ENCODE results near the gene AMMECR1.

Gene AMMECR1

GRCh38 chrX:110180176-110180927 lies 137.5 kb downstream of the AMMECR1 start:
- H3K4me1 ChIP-seq (ENCODE audit: low read depth, poor library complexity, severe bottlenecking), result no peaks in the 10 kb centered on the region
- H3K27ac ChIP-seq, result no peak overlapping the region
- H2AFZ ChIP-seq (ENCODE audit: low read depth), result no peak overlapping the region
- no peaks in the 10 kb centered on the region for H3K27me3 ChIP-seq (ENCODE audit: insufficient read depth, low read depth)
- no peak overlapping the region for H3K4me3 ChIP-seq (IDR thresholded peaks at IDR 0.05; ENCODE audit: insufficient read depth, low read depth, low read length)
- H3K4me2 ChIP-seq, result no peak overlapping the region
- H3K79me2 ChIP-seq (ENCODE audit: insufficient read depth, low read depth), result no peaks in the 10 kb centered on the region
- H3K36me3 ChIP-seq (ENCODE audit: insufficient read depth), result no peaks in the 10 kb centered on the region
- TF ChIP-seq CTCF (conservative IDR thresholded peaks at IDR 0.05; ENCODE audit: low read depth, low read length), result no peak
- no peaks in the 10 kb centered on the region for H4K20me1 ChIP-seq (ENCODE audit: insufficient read depth)
- H3K9ac ChIP-seq, result no peak overlapping the region

GRCh38 chrX:110178179-110178865 lies 139.6 kb downstream of the AMMECR1 start:
- Histone ChIP-seq H3K27ac (no peak overlapping the region), H3K9ac (no peak overlapping the region), H3K4me1 (ENCODE audit: low read depth, poor library complexity, severe bottlenecking) (no peaks in the 10 kb centered on the region), H3K36me3 (ENCODE audit: insufficient read depth) (no peaks in the 10 kb centered on the region), H4K20me1 (ENCODE audit: insufficient read depth) (no peaks in the 10 kb centered on the region), H3K79me2 (ENCODE audit: insufficient read depth, low read depth) (no peaks in the 10 kb centered on the region), H3K4me3 (IDR thresholded peaks at IDR 0.05; ENCODE audit: insufficient read depth, low read depth, low read length) (no peak overlapping the region), H3K27me3 (ENCODE audit: insufficient read depth, low read depth) (no peaks in the 10 kb centered on the region), H3K4me2 (no peak overlapping the region), H2AFZ (ENCODE audit: low read depth) (no peak overlapping the region)
- no peak for TF ChIP-seq CTCF (conservative IDR thresholded peaks at IDR 0.05; ENCODE audit: low read depth, low read length)

GRCh38 chrX:110175696-110176095 lies 142.2 kb downstream of the AMMECR1 start:
- Histone ChIP-seq H2AFZ (ENCODE audit: low read depth) (no peak overlapping the region), H3K27me3 (ENCODE audit: insufficient read depth, low read depth) (no peaks in the 10 kb centered on the region), H3K4me1 (ENCODE audit: low read depth, poor library complexity, severe bottlenecking) (no peaks in the 10 kb centered on the region), H3K4me2 (no peak overlapping the region), H3K27ac (no peak overlapping the region), H3K4me3 (IDR thresholded peaks at IDR 0.05; ENCODE audit: insufficient read depth, low read depth, low read length) (no peak overlapping the region), H3K9ac (no peak overlapping the region), H3K36me3 (ENCODE audit: insufficient read depth) (no peaks in the 10 kb centered on the region), H3K79me2 (ENCODE audit: insufficient read depth, low read depth) (no peaks in the 10 kb centered on the region), H4K20me1 (ENCODE audit: insufficient read depth) (no peaks in the 10 kb centered on the region)
- no peak for TF ChIP-seq CTCF (conservative IDR thresholded peaks at IDR 0.05; ENCODE audit: low read depth, low read length)

GRCh38 chrX:110175146-110175545 lies 142.7 kb downstream of the AMMECR1 start:
- Histone ChIP-seq H3K36me3 (ENCODE audit: insufficient read depth) (no peaks in the 10 kb centered on the region), H3K27me3 (ENCODE audit: insufficient read depth, low read depth) (no peaks in the 10 kb centered on the region), H3K4me2 (no peak overlapping the region), H2AFZ (ENCODE audit: low read depth) (no peak overlapping the region), H3K9ac (no peak overlapping the region), H3K4me3 (IDR thresholded peaks at IDR 0.05; ENCODE audit: insufficient read depth, low read depth, low read length) (no peak overlapping the region), H3K27ac (no peak overlapping the region), H3K79me2 (ENCODE audit: insufficient read depth, low read depth) (no peaks in the 10 kb centered on the region), H4K20me1 (ENCODE audit: insufficient read depth) (no peaks in the 10 kb centered on the region), H3K4me1 (ENCODE audit: low read depth, poor library complexity, severe bottlenecking) (no peaks in the 10 kb centered on the region)
- TF ChIP-seq CTCF (conservative IDR thresholded peaks at IDR 0.05; ENCODE audit: low read depth, low read length), result no peak
